HG03060 (cell line): ENCODE data around the gene GUCD1.
"Not testable (repeated sequence)": the region's sequence is repeated elsewhere in the genome, so short reads cannot be mapped to it uniquely, and the experiment has no call there.

ENCODE experiments used
- ATAC-seq: cut with Tn5 transposase; IDR thresholded peaks from one replicate; pipeline ENCODE4 v1.9.1; 2021; ENCODE audit warnings: low read depth, moderate number of reproducible peaks; ENCODE audit not compliant: unreplicated experiment

Gene GUCD1

DNA sequence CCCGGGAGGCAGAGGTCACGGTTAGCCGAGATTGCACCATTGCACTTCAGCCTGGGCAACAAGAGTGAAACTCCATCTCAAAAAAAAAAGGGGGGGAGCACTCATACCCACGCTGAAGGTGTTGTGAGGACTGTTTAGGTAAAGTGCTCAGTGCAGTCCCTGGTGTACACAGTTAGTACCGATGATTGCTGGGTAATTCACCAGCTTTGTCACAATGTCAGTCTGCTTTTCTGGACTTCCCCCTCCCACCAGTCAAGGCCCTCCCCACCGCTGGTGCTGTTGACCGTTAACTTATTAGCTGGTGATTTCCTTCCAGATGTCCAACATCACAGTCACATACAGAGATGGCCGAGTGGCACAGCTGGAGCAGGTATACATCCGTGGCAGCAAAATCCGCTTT, 12.7 kb upstream of the GUCD1 start:
- ATAC-seq, result no peak

- no peak for ATAC-seq
These were observed 12.1 kb upstream of the GUCD1 start for GRCh38 chr22:24566899-24567511.

- ATAC-seq, result no peak
These were observed 10.1 kb upstream of the GUCD1 start for GRCh38 chr22:24565077-24565476.

- ATAC-seq, result no peak
These were observed 9.6 kb upstream of the GUCD1 start for GRCh38 chr22:24564376-24565058.

GRCh38 chr22:24563246-24563645, 8.3 kb upstream of the GUCD1 start:
- no peak for ATAC-seq

DNA sequence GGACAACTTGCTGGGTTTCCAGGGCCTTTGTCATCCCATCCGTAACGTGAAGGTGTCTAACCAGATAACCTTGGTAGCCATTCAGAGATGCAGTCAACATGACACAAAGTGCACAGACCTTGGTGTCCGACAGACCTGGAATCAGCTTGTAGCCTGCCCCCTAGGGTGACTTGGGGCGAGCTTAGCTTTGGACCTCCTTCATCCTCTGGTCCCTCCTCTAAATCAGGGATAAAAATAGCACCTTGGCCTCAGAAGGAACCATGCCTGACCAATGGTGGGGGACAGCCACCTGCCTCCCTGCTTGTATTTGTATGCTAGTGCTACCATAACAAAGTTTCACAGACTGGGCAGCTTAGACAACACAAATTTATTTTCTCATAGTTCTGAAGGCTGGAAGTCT, 4.5 kb upstream of the GUCD1 start:
- ATAC-seq, result no peak

GRCh38 chr22:24555165-24556039, 464 bp upstream of the GUCD1 start, which contains the start of gene SNRPD3:
Gene SNRPD3, plus strand, starts transcription at chr22:24555999. Its CDS starts 1,676 bp downstream, at chr22:24557675.
- ATAC-seq, result peak; percentile 57

DNA sequence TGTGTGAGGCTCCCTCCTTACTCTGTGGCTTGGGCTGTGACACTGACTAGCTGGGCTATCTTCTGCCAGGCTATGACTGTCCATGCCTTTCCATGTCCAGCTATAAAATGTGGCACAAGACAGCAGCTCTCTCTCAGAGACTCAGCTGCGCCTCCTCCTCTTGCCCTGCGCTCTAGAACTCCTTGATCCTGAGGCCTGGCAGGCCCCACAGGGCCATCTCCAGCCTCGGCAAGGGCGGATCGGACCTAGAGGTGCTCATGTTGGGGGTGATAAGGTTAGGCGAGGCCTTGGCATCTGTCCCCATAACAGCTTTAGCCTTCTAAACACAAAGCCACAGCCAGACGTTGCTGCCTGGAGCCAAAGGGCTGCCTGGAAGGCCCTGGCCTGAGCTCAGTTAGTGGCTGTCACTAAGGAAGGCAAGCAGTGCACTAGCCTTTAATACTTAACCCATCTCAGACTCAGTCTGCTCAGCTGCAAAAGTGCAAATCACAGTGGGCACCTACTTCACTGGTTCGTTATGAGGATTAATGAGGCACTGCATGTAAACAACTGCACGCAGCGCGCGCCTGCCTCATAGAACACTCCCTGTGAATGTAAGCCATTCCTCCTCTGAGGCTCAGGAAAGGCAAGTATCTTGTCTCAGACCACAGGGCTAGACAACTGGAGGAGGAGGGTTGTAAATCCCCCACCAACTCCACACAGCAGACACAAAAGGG, 1.2 kb downstream of the GUCD1 start:
- no peak for ATAC-seq

- not testable (repeated sequence) for ATAC-seq
These were observed 2.2 kb downstream of the GUCD1 start for GRCh38 chr22:24552503-24553286.

- no peak for ATAC-seq
These were observed 4.0 kb downstream of the GUCD1 start for GRCh38 chr22:24550902-24551435.

- no peak for ATAC-seq
These were observed 4.7 kb downstream of the GUCD1 start for GRCh38 chr22:24550028-24550901.

DNA sequence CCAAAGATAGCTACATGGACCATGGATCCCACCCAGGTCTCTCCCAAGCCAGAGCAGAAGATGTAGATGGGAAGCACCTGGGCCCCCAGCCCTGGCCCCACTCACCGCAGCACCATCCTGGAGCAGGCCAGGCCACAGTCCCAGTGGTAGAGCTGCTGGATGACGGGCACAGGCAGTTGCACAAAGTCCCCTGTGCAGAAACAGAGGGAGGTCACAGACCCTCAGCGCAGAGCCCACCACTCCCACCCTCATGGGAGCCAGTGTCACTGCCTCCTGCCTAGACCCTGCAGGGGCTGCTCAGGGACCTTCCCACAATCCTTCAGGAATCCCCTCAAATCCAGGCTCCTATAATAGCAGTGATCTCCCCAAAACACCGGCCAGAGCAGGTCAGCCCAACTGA, 6.1 kb downstream of the GUCD1 start:
- ATAC-seq, result no peak

GRCh38 chr22:24543679-24544243, 11.2 kb downstream of the GUCD1 start:
- no peak for ATAC-seq

- ATAC-seq, result no peak
These were observed 11.7 kb downstream of the GUCD1 start for GRCh38 chr22:24543185-24543601.

- no peak for ATAC-seq
These were observed 12.3 kb downstream of the GUCD1 start for GRCh38 chr22:24542641-24543040.

- ATAC-seq, result no peak
These were observed 13.0 kb downstream of the GUCD1 start for GRCh38 chr22:24541681-24542515.

GRCh38 chr22:24540470-24540869, 14.5 kb downstream of the GUCD1 start:
- ATAC-seq, result no peak
